ENCODE data around the gene ABCC12.

Gene ABCC12

DNA sequence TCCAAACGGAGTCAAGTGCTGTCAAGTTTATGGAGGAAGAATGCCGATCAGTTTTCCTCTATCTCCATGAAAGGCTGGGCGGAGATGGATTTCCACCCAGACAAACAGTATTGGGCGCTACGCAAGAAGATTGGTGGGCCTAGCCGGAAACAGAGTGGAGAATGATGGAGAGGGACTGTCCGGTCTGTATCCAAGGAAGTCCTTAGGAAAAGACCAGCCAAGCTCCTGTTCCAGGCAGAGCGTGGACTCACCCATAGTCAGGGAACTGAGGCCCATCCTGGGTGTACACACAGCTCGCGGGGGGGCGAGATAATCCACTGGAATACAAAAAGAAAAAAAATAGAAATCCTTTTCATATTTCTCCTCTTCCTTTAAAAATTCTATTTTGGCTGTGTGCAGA is 1.5 kb upstream of the ABCC12 start:
- TF ChIP-seq TEAD4 (IDR thresholded peaks at IDR 0.05) (no peak), EP300 (IDR thresholded peaks at IDR 0.05; ENCODE audit: borderline replicate concordance) (no peak), ZBTB7A (IDR thresholded peaks at IDR 0.05; ENCODE audit: low read depth) (no peak), FOXM1 (IDR thresholded peaks at IDR 0.05; ENCODE audit: borderline replicate concordance, low read depth) (no peak), TAF1 (IDR thresholded peaks at IDR 0.05; ENCODE audit: low read depth) (no peak), CEBPB (IDR thresholded peaks at IDR 0.05) (no peak), EGR1 (IDR thresholded peaks at IDR 0.05) (no peak)
- TF ChIP-seq, protein P1, sequence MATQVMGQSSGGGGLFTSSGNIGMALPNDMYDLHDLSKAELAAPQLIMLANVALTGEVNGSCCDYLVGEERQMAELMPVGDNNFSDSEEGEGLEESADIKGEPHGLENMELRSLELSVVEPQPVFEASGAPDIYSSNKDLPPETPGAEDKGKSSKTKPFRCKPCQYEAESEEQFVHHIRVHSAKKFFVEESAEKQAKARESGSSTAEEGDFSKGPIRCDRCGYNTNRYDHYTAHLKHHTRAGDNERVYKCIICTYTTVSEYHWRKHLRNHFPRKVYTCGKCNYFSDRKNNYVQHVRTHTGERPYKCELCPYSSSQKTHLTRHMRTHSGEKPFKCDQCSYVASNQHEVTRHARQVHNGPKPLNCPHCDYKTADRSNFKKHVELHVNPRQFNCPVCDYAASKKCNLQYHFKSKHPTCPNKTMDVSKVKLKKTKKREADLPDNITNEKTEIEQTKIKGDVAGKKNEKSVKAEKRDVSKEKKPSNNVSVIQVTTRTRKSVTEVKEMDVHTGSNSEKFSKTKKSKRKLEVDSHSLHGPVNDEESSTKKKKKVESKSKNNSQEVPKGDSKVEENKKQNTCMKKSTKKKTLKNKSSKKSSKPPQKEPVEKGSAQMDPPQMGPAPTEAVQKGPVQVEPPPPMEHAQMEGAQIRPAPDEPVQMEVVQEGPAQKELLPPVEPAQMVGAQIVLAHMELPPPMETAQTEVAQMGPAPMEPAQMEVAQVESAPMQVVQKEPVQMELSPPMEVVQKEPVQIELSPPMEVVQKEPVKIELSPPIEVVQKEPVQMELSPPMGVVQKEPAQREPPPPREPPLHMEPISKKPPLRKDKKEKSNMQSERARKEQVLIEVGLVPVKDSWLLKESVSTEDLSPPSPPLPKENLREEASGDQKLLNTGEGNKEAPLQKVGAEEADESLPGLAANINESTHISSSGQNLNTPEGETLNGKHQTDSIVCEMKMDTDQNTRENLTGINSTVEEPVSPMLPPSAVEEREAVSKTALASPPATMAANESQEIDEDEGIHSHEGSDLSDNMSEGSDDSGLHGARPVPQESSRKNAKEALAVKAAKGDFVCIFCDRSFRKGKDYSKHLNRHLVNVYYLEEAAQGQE (IDR thresholded peaks at IDR 0.05; ENCODE audit: low read depth): no peak
- TF ChIP-seq, protein P2, sequence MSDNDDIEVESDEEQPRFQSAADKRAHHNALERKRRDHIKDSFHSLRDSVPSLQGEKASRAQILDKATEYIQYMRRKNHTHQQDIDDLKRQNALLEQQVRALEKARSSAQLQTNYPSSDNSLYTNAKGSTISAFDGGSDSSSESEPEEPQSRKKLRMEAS (IDR thresholded peaks at IDR 0.05): no peak

DNA sequence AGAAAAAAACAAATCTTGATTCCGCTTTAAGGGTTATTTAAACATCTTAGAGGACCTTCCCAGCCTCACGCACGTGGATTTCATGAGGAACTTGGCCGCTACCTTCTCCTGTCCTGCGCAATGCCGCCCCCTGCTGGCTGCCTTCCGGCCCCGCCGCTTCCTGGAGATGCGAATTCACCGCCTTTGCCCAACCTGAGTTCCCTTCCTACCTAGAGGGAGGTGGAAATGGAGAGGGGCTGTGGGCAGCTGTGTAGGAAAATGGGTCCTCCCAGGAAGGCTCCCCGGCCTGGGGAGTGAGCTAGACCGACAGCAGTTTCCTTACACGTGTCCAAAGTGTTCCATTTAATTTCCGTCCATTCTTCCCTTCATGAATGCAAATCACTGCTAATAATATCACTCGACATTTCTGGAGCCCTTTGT is 1.0 kb upstream of the ABCC12 start:
- TF ChIP-seq, protein P2 (IDR thresholded peaks at IDR 0.05): peak; percentile 54; the same call in 1 of the 2 replicates
- TF ChIP-seq RAD21 (IDR thresholded peaks at IDR 0.05; ENCODE audit: low read depth): peak; percentile 80
- TF ChIP-seq EGR1 (IDR thresholded peaks at IDR 0.05): no peak

DNA sequence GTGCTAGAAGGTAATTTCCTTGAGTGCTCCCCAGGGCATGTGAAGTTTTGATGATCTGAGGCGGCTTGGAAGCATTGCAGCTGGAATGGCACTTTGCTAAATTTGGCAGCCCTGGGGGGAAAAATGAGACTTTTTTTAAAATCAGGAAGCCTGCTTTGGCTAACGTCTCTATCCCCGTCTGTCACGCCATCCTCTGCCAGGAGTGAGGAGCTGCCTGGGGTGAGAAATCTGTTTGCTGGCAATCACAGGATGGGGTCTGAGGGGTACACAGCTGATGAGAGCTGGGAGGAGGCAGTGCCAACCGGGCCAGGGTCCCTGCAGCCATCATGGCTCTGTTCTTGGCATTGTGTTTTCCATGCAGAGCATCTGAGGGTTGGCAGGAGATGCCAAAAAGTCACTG is 2.0 kb downstream of the ABCC12 start:
- TF ChIP-seq TEAD4 (IDR thresholded peaks at IDR 0.05) (no peak), RAD21 (IDR thresholded peaks at IDR 0.05; ENCODE audit: low read depth) (no peak), TCF12 (IDR thresholded peaks at IDR 0.05; ENCODE audit: low read depth) (no peak), ZBTB7A (IDR thresholded peaks at IDR 0.05; ENCODE audit: low read depth) (no peak), EP300 (IDR thresholded peaks at IDR 0.05; ENCODE audit: borderline replicate concordance) (no peak), NFIC (IDR thresholded peaks at IDR 0.05) (no peak), TAF1 (IDR thresholded peaks at IDR 0.05; ENCODE audit: low read depth) (no peak), FOXM1 (IDR thresholded peaks at IDR 0.05; ENCODE audit: borderline replicate concordance, low read depth) (no peak), CEBPB (IDR thresholded peaks at IDR 0.05) (no peak), EGR1 (IDR thresholded peaks at IDR 0.05) (no peak), YY1 (IDR thresholded peaks at IDR 0.05; ENCODE audit: low read depth) (no peak), CREB1 (IDR thresholded peaks at IDR 0.05; ENCODE audit: low read depth) (no peak)
- TF ChIP-seq, protein P2 (IDR thresholded peaks at IDR 0.05): no peak
- TF ChIP-seq, protein P1 (IDR thresholded peaks at IDR 0.05; ENCODE audit: low read depth): no peak
- TF ChIP-seq, protein P3, sequence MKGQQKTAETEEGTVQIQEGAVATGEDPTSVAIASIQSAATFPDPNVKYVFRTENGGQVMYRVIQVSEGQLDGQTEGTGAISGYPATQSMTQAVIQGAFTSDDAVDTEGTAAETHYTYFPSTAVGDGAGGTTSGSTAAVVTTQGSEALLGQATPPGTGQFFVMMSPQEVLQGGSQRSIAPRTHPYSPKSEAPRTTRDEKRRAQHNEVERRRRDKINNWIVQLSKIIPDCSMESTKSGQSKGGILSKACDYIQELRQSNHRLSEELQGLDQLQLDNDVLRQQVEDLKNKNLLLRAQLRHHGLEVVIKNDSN (IDR thresholded peaks at IDR 0.05): no peak

DNA sequence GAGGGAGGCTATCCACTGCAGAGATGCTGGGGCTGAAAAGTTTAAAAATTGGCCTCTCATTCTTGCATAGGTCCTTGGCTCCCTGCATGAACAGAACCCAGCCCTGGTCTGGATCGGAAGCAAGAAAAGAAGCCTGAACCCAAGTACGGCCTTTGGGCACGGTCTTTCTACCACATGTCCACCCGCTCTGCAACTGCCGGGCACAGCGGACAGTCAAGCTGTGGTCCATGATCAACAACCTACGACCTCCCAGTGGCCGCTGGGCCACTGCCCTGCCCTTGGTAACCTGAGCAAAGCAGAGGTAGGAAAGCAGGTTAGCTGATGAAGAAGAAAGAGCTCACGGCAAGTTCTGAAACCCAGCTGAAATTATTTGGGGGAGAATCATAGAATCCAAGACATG is 3.6 kb downstream of the ABCC12 start:
- TF ChIP-seq RAD21 (IDR thresholded peaks at IDR 0.05; ENCODE audit: low read depth) (no peak), EP300 (IDR thresholded peaks at IDR 0.05; ENCODE audit: borderline replicate concordance) (no peak), TAF1 (IDR thresholded peaks at IDR 0.05; ENCODE audit: low read depth) (no peak), YY1 (IDR thresholded peaks at IDR 0.05; ENCODE audit: low read depth) (no peak), CREB1 (IDR thresholded peaks at IDR 0.05; ENCODE audit: low read depth) (no peak), TCF12 (IDR thresholded peaks at IDR 0.05; ENCODE audit: low read depth) (no peak), EGR1 (IDR thresholded peaks at IDR 0.05) (no peak), FOXM1 (IDR thresholded peaks at IDR 0.05; ENCODE audit: borderline replicate concordance, low read depth) (no peak), CEBPB (IDR thresholded peaks at IDR 0.05) (no peak), ZBTB7A (IDR thresholded peaks at IDR 0.05; ENCODE audit: low read depth) (no peak), NFIC (IDR thresholded peaks at IDR 0.05) (no peak), TEAD4 (IDR thresholded peaks at IDR 0.05) (no peak)
- TF ChIP-seq, protein P1 (IDR thresholded peaks at IDR 0.05; ENCODE audit: low read depth): no peak
- TF ChIP-seq, protein P3 (IDR thresholded peaks at IDR 0.05): no peak
- TF ChIP-seq, protein P2 (IDR thresholded peaks at IDR 0.05): no peak

All from Ishikawa (cell line).